GM18909 (cell line): ENCODE results near the gene CAPN2.
A peak's percentile ranks its signal among the peaks of the same experiment; 100 is the strongest.

Experiments used
- ATAC-seq: cut with Tn5 transposase; IDR thresholded peaks from one replicate; pipeline ENCODE4 v1.9.1; 2021; ENCODE audit warnings: mild to moderate bottlenecking; ENCODE audit not compliant: unreplicated experiment, poor library complexity

The CAPN2 gene

GRCh38 chr1:223715604-223716172, 3.3 kb downstream of the CAPN2 start:
- ATAC-seq = no peak

GRCh38 chr1:223716302-223716862, 4.0 kb downstream of the CAPN2 start:
- ATAC-seq = peak; percentile 59

GRCh38 chr1:223717123-223717522, 4.8 kb downstream of the CAPN2 start:
- no peak for ATAC-seq

- ATAC-seq = no peak
Measured at GRCh38 chr1:223717695-223718363, 5.5 kb downstream of the CAPN2 start.

- ATAC-seq = no peak
Measured at GRCh38 chr1:223718850-223719249, 6.5 kb downstream of the CAPN2 start.

- no peak for ATAC-seq
Measured at GRCh38 chr1:223720971-223721591, 8.7 kb downstream of the CAPN2 start.

GRCh38 chr1:223721658-223722607, 9.6 kb downstream of the CAPN2 start:
- ATAC-seq = no peak

- ATAC-seq = no peak
Measured at GRCh38 chr1:223723351-223723904, 11.1 kb downstream of the CAPN2 start.

GRCh38 chr1:223724376-223724775, 12.0 kb downstream of the CAPN2 start:
- ATAC-seq = no peak

- no peak for ATAC-seq
Measured at GRCh38 chr1:223725578-223725977, 13.2 kb downstream of the CAPN2 start.

- ATAC-seq = peak; percentile 96
Measured at GRCh38 chr1:223726380-223727001, 14.2 kb downstream of the CAPN2 start.

- no peak for ATAC-seq
Measured at GRCh38 chr1:223727541-223727940, 15.2 kb downstream of the CAPN2 start.

GRCh38 chr1:223729906-223730305, 17.6 kb downstream of the CAPN2 start:
- ATAC-seq = no peak

- no peak for ATAC-seq
Measured at GRCh38 chr1:223730479-223731132, 18.3 kb downstream of the CAPN2 start.

GRCh38 chr1:223731133-223731770, 18.9 kb downstream of the CAPN2 start:
- no peak for ATAC-seq

- ATAC-seq = no peak
Measured at GRCh38 chr1:223732993-223733798, 20.9 kb downstream of the CAPN2 start.

- ATAC-seq = no peak
Measured at GRCh38 chr1:223733898-223734852, 21.8 kb downstream of the CAPN2 start.
